PC-3 (cell line): ENCODE data around the gene NAV2. TPM values are rescaled to one million over a fixed set of nuclear protein-coding genes. Genes with fewer than 3 reads are reported as not detected.

Experiments
- ATAC-seq: fragments of 200-7000 bp; cut with Tn5 transposase; 2 replicates; pipeline ENCODE4 v1.9.1; 2020; ENCODE audit warnings: mild to moderate bottlenecking, moderate library complexity
- BruUV-seq: library from RNA; stranded (reverse); fragments of 400-500 nt; replicated peaks from 2 replicates; lab custom pipeline; 2021; lab: Mats Ljungman, UMichigan
- CTCF ChIA-PET: fragments of 300-600 bp; sonication (Branson Sonifier 250); formaldehyde crosslinking; loops from one replicate; lab custom pipeline; 2022; ENCODE audit warnings: antibody characterized with exemption; lab: Charles Lee
- POLR2A ChIA-PET: fragments of 300-600 bp; sonication (Branson Sonifier 250); formaldehyde crosslinking; loops from one replicate; lab custom pipeline; 2022; ENCODE audit warnings: antibody characterized with exemption; ENCODE audit not compliant: unreplicated experiment; lab: Charles Lee
- DNase-seq: peaks from one replicate; pipeline ENCODE4 v3.0.0-alpha.2; 2015
- H2AFZ ChIP-seq: fragments of 300-600 bp; sonication (generic); 2 replicates; pipeline ENCODE4 v1.6.0; 2016; ENCODE audit warnings: antibody characterized with exemption, low read length
- H3F3A ChIP-seq: fragments of 300-600 bp; sonication (generic); one replicate; pipeline ENCODE4 v1.6.0; 2017; ENCODE audit warnings: antibody characterized with exemption, low read length, control low read depth, mild to moderate bottlenecking; ENCODE audit not compliant: unreplicated experiment
- H3K27ac ChIP-seq: fragments of 300-600 bp; sonication (generic); 2 replicates; pipeline ENCODE4 v1.5.1; 2016; ENCODE audit warnings: mild to moderate bottlenecking, low read length
- H3K27me3 ChIP-seq: fragments of 300-600 bp; sonication (generic); 2 replicates; pipeline ENCODE4 v1.6.1; 2016; ENCODE audit warnings: low read length, mixed read lengths
- H3K36me3 ChIP-seq: fragments of 300-600 bp; sonication (generic); 2 replicates; pipeline ENCODE4 v1.6.1; 2016; ENCODE audit warnings: low read depth, mixed run types, low read length, mixed read lengths
- H3K4me1 ChIP-seq: fragments of 300-600 bp; sonication (generic); 2 replicates; pipeline ENCODE4 v1.5.1; 2016; ENCODE audit warnings: low read length; ENCODE audit not compliant: insufficient read depth
- H3K4me2 ChIP-seq: fragments of 300-600 bp; sonication (generic); 2 replicates; pipeline ENCODE4 v1.6.0; 2016; ENCODE audit warnings: low read length
- H3K4me3 ChIP-seq: fragments of 300-600 bp; sonication (generic); 2 replicates; pipeline ENCODE4 v1.5.1; 2016; ENCODE audit warnings: mild to moderate bottlenecking, low read length, mixed read lengths
- H3K79me2 ChIP-seq: fragments of 300-600 bp; sonication (generic); 2 replicates; pipeline ENCODE4 v1.6.1; 2017; ENCODE audit warnings: low read length, mixed read lengths
- H3K9ac ChIP-seq: fragments of 300-600 bp; sonication (generic); 2 replicates; pipeline ENCODE4 v1.6.0; 2016; ENCODE audit warnings: mild to moderate bottlenecking, low read length
- H3K9me2 ChIP-seq: fragments of 300-600 bp; sonication (generic); replicated peaks from 2 replicates; pipeline ENCODE4 v1.6.1; 2016; ENCODE audit warnings: mixed run types, low read length, mixed read lengths
- H3K9me3 ChIP-seq: fragments of 300-600 bp; sonication (generic); 2 replicates; pipeline ENCODE4 v1.6.1; 2016; ENCODE audit warnings: low read length, mixed read lengths
- H4K20me1 ChIP-seq: fragments of 300-600 bp; sonication (generic); 2 replicates; pipeline ENCODE4 v1.6.1; 2016; ENCODE audit warnings: low read length, mixed read lengths
- CTCF ChIP-seq: fragments of 300-600 bp; sonication (generic); conservative IDR thresholded peaks from 2 replicates; pipeline ENCODE4 v1.5.1; 2017; ENCODE audit warnings: antibody characterized with exemption, low read depth, mild to moderate bottlenecking, low read length
- EZH2 ChIP-seq: fragments of 300-600 bp; sonication (generic); IDR thresholded peaks from one replicate; pipeline ENCODE4 v1.6.1; 2017; ENCODE audit warnings: antibody characterized with exemption, mild to moderate bottlenecking, low read length; ENCODE audit not compliant: unreplicated experiment
- EZH2phosphoT487 ChIP-seq: fragments of 300-600 bp; sonication (generic); IDR thresholded peaks from 2 replicates; pipeline ENCODE4 v1.6.1; 2018; ENCODE audit warnings: mild to moderate bottlenecking, antibody characterized with exemption, low read length, borderline replicate concordance
- intact Hi-C: fragments of 100-400 bp; cut with micrococcal nuclease; formaldehyde crosslinking; loops from 2 replicates; pipeline ENCODE4 v1.9.0; 2023
- total RNA-seq: library from RNA; depleted of rRNA; stranded (reverse); fragments of >200 nt; gene quantifications from 2 replicates; pipeline ENCODE4 v1.2.3, GENCODE V29; 2014

NAV2 gene
- total RNA-seq, 1 experiment from 2014 or later: 10.4 TPM

GRCh38 chr11:20156876-20157613, 444.4 kb downstream of the NAV2 start:
- no peaks in the 10 kb centered on the region for H3K9me2 ChIP-seq
- no peak overlapping the region for H3K27ac ChIP-seq
- H3K36me3 ChIP-seq: no peaks in the 10 kb centered on the region
- no peak for DNase-seq
- no peaks in the 10 kb centered on the region for H3K9me3 ChIP-seq
- BruUV-seq: no TSS peak
- no peak for ATAC-seq
- no peak overlapping the region for H2AFZ ChIP-seq
- TF ChIP-seq EZH2phosphoT487 (no peak), EZH2 (no peak), CTCF (no peak)
- no peak overlapping the region for H3K9ac ChIP-seq
- H3F3A ChIP-seq: no peaks in the 10 kb centered on the region
- no peak overlapping the region for H3K4me3 ChIP-seq
- CTCF ChIA-PET: no interaction called here
- no peaks in the 10 kb centered on the region for H4K20me1 ChIP-seq
- intact Hi-C loops: no loop called here
- POLR2A ChIA-PET: no interaction called here
- peaks cover 53% of the 10 kb centered on the region for H3K27me3 ChIP-seq
- H3K79me2 ChIP-seq: no peaks in the 10 kb centered on the region
- H3K4me1 ChIP-seq: no peaks in the 10 kb centered on the region
- H3K4me2 ChIP-seq: no peak overlapping the region

- Histone ChIP-seq H3K4me1 (no peaks in the 10 kb centered on the region), H2AFZ (no peak overlapping the region), H3K27ac (no peak overlapping the region), H3F3A (no peaks in the 10 kb centered on the region), H3K4me2 (no peak overlapping the region), H3K27me3 (peaks cover 60% of the 10 kb centered on the region), H3K9me2 (no peaks in the 10 kb centered on the region), H3K79me2 (no peaks in the 10 kb centered on the region), H3K9ac (no peak overlapping the region), H3K9me3 (no peaks in the 10 kb centered on the region), H3K36me3 (no peaks in the 10 kb centered on the region), H4K20me1 (no peaks in the 10 kb centered on the region), H3K4me3 (no peak overlapping the region)
- no peak for TF ChIP-seq CTCF
- TF ChIP-seq EZH2: no peak
- no peak for TF ChIP-seq EZH2phosphoT487
- ATAC-seq (no peak), DNase-seq (no peak)
- no TSS peak for BruUV-seq
- ChIA-PET POLR2A (no interaction called here), CTCF (no interaction called here)
- intact Hi-C loops: no loop called here
These were observed 445.1 kb downstream of the NAV2 start for GRCh38 chr11:20157728-20158127.

GRCh38 chr11:20158597-20159257, 446.1 kb downstream of the NAV2 start:
- peaks cover 64% of the 10 kb centered on the region for H3K27me3 ChIP-seq

More at GRCh38 chr11:20158597-20159257, 446.1 kb downstream of the NAV2 start:
- CTCF ChIA-PET: no interaction called here
- Histone ChIP-seq H3K4me2 (no peak overlapping the region), H4K20me1 (no peaks in the 10 kb centered on the region), H2AFZ (no peak overlapping the region), H3K4me3 (no peak overlapping the region), H3F3A (no peaks in the 10 kb centered on the region), H3K27ac (no peak overlapping the region), H3K36me3 (no peaks in the 10 kb centered on the region), H3K4me1 (no peaks in the 10 kb centered on the region), H3K9me3 (no peaks in the 10 kb centered on the region), H3K9ac (no peak overlapping the region), H3K79me2 (no peaks in the 10 kb centered on the region), H3K9me2 (no peaks in the 10 kb centered on the region)
- ATAC-seq (peak; percentile 61), DNase-seq (peak; percentile 44)
- POLR2A ChIA-PET: no interaction called here
- BruUV-seq: no TSS peak
- TF ChIP-seq EZH2phosphoT487: no peak
- TF ChIP-seq EZH2: no peak
- TF ChIP-seq CTCF: no peak
- intact Hi-C loops: no loop called here
